RWPE2 (cell line): ENCODE measurements around the gene BRD7.

Experiments used
- ATAC-seq: fragments of 200-7000 bp; cut with Tn5 transposase; 3 replicates; pipeline ENCODE4 v1.9.1; 2021; ENCODE audit warnings: low read depth
- DNase-seq: peaks from one replicate; pipeline ENCODE4 v3.0.0-alpha.2; 2020; ENCODE audit warnings: low spot score
- H3K27ac ChIP-seq: fragments of 450-650 bp; 2 replicates; pipeline ENCODE4 v1.5.1; 2017; ENCODE audit warnings: mild to moderate bottlenecking; ENCODE audit not compliant: poor library complexity, severe bottlenecking
- H3K27me3 ChIP-seq: fragments of 250-450 bp; sonication (Bioruptor Pico); 2 replicates; pipeline ENCODE4 v1.5.1; 2021; ENCODE audit warnings: mild to moderate bottlenecking, moderate library complexity; ENCODE audit not compliant: insufficient read depth, poor library complexity, severe bottlenecking
- H3K36me3 ChIP-seq: fragments of 250-450 bp; sonication (Bioruptor Pico); 2 replicates; pipeline ENCODE4 v1.5.1; 2020; ENCODE audit warnings: low read depth, mild to moderate bottlenecking, moderate library complexity
- H3K4me1 ChIP-seq: fragments of 250-450 bp; sonication (Bioruptor Pico); 2 replicates; pipeline ENCODE4 v1.5.1; 2021; ENCODE audit warnings: mild to moderate bottlenecking, moderate library complexity; ENCODE audit not compliant: insufficient read depth, poor library complexity, severe bottlenecking
- H3K4me3 ChIP-seq: fragments of 250-450 bp; sonication (Bioruptor Pico); 2 replicates; pipeline ENCODE4 v1.5.1; 2021; ENCODE audit warnings: mild to moderate bottlenecking, moderate library complexity; ENCODE audit not compliant: severe bottlenecking
- H3K9me3 ChIP-seq: fragments of 250-450 bp; sonication (Bioruptor Pico); 2 replicates; pipeline ENCODE4 v1.5.1; 2021; ENCODE audit warnings: mild to moderate bottlenecking, moderate library complexity; ENCODE audit not compliant: severe bottlenecking
- CTCF ChIP-seq: fragments of 450-650 bp; IDR thresholded peaks from one replicate; pipeline ENCODE4 v1.5.1; 2017; ENCODE audit warnings: mild to moderate bottlenecking, moderate library complexity; ENCODE audit not compliant: poor library complexity, severe bottlenecking

BRD7 gene

GRCh38 chr16:50299508-50300105, 69.2 kb downstream of the BRD7 start:
- Histone ChIP-seq H3K4me1 (peaks cover 4% of the 10 kb centered on the region), H3K27ac (no peak overlapping the region), H3K27me3 (no peaks in the 10 kb centered on the region), H3K4me3 (no peak overlapping the region), H3K36me3 (no peaks in the 10 kb centered on the region), H3K9me3 (no peaks in the 10 kb centered on the region)
- DNase-seq (peak; percentile 55), ATAC-seq (no peak)
- TF ChIP-seq CTCF: no peak

DNA sequence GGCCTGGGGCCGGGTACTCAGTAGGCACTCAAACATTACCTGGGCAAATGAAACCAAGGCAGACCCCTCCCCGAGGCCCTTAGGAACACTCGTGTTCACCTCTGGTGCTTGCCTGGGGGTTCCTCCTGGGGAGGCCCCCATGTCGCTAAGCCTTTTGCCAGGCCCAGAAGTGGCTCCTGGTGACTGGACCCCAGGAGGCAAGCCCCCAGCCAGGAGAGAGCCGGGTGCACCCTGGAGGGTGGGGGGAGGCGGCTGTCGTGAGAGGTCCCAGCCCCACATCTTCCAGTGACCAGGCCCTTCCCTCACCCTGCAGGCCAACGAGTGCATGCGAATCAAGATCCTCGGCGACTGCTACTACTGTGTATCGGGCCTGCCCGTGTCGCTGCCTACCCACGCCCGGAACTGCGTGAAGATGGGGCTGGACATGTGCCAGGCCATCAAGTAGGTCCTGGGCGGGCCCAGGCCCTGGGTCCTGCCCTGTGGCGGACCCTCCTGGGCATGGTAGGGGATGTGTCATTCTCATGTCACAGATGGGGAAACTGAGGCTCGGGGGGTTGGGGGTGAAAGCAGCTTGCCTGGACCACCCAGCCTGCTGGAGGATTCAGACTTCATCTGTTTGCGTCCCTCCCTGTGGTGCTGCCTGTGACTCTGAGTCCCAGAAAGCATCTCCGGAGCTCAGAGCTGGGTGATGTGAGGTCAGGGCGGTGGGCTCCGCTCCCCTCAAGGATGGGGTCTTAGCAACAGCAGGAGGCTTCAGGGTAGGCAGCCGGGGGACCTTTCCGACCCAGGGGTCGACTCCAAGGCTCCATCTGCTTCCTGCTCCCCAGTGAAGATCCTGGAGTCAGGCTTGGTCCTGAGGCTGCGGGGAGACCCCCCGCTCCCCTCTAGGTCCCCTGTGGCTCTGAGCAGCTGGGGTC, 69.9 kb downstream of the BRD7 start:
- Histone ChIP-seq H3K4me3 (no peak overlapping the region), H3K4me1 (peaks cover 4% of the 10 kb centered on the region), H3K27me3 (no peaks in the 10 kb centered on the region), H3K9me3 (no peaks in the 10 kb centered on the region), H3K36me3 (no peaks in the 10 kb centered on the region), H3K27ac (no peak overlapping the region)
- ATAC-seq: no peak
- peak; percentile 58 for DNase-seq
- TF ChIP-seq CTCF: no peak

GRCh38 chr16:50298075-50298460, 70.7 kb downstream of the BRD7 start:
- no peak for ATAC-seq
- TF ChIP-seq CTCF: no peak

GRCh38 chr16:50297301-50298074, 71.3 kb downstream of the BRD7 start:
- no peak for TF ChIP-seq CTCF
- no peaks in the 10 kb centered on the region for H3K9me3 ChIP-seq
- DNase-seq (peak; percentile 45), ATAC-seq (no peak)
- H3K27me3 ChIP-seq: no peaks in the 10 kb centered on the region
- no peak overlapping the region for H3K27ac ChIP-seq
- peaks cover 4% of the 10 kb centered on the region for H3K4me1 ChIP-seq
- no peak overlapping the region for H3K4me3 ChIP-seq
- no peaks in the 10 kb centered on the region for H3K36me3 ChIP-seq

More at GRCh38 chr16:50298075-50298460, 70.7 kb downstream of the BRD7 start:
- Histone ChIP-seq H3K4me3 (no peak overlapping the region), H3K36me3 (no peaks in the 10 kb centered on the region), H3K4me1 (peaks cover 4% of the 10 kb centered on the region), H3K27me3 (no peaks in the 10 kb centered on the region), H3K27ac (no peak overlapping the region), H3K9me3 (no peaks in the 10 kb centered on the region)
- peak; percentile 46 for DNase-seq
